AG10803 (cell line): ENCODE data around the gene SUGCT.

Experiments used
- DNase-seq: peaks from one replicate; pipeline ENCODE4 v3.0.0; 2010; ENCODE audit warnings: low read depth
- H3K4me3 ChIP-seq: 2 replicates; pipeline ENCODE4 v1.5.1; 2011; ENCODE audit warnings: mild to moderate bottlenecking, low read length, control low read depth
- TF ChIP-seq, protein P1 (sequence below): conservative IDR thresholded peaks from 2 replicates; pipeline ENCODE4 v1.5.1; 2011; ENCODE audit warnings: mild to moderate bottlenecking, low read length, control low read depth, inconsistent platforms

SUGCT gene

DNA sequence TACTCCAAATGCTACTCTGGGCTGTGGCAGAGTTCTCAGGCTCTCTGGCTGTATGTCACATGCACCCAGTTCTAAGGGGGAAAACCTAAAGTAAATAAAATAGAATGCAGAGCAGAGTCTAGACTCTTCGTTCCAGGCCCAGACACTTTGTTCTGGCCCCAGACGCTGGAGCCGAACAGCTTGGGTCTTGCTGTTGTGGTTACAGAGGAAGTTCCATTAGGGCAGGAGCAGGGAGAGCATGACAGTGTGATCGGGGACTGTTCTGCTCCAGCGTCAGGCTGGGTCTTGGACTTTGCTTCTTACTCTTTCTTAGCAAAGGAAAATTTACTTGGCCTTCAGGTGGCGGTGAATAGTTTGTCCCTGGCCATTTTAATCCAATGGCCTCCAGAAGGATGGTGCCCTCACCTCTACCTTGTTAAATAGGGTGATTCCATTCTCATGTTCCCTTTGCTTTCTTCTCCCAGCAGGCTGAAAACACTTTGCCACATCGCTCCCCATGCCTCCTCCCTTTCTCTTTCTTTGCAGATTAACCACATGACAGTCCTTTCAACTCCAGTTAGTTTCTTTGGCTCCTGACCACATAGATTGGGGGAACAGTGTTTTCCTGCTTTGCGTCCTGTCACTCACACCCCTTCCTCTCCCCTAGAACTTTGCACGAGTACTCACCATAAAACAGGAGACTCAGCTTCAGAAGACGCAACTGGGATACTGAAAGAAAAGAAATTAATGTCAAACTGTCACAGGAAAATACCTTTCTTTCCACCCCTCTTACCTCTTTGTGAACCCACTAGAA, 730.8 kb downstream of the SUGCT start:
- TF ChIP-seq, protein P1, sequence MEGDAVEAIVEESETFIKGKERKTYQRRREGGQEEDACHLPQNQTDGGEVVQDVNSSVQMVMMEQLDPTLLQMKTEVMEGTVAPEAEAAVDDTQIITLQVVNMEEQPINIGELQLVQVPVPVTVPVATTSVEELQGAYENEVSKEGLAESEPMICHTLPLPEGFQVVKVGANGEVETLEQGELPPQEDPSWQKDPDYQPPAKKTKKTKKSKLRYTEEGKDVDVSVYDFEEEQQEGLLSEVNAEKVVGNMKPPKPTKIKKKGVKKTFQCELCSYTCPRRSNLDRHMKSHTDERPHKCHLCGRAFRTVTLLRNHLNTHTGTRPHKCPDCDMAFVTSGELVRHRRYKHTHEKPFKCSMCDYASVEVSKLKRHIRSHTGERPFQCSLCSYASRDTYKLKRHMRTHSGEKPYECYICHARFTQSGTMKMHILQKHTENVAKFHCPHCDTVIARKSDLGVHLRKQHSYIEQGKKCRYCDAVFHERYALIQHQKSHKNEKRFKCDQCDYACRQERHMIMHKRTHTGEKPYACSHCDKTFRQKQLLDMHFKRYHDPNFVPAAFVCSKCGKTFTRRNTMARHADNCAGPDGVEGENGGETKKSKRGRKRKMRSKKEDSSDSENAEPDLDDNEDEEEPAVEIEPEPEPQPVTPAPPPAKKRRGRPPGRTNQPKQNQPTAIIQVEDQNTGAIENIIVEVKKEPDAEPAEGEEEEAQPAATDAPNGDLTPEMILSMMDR = no peak
- DNase-seq = no peak
- no peak overlapping the region for H3K4me3 ChIP-seq

DNA sequence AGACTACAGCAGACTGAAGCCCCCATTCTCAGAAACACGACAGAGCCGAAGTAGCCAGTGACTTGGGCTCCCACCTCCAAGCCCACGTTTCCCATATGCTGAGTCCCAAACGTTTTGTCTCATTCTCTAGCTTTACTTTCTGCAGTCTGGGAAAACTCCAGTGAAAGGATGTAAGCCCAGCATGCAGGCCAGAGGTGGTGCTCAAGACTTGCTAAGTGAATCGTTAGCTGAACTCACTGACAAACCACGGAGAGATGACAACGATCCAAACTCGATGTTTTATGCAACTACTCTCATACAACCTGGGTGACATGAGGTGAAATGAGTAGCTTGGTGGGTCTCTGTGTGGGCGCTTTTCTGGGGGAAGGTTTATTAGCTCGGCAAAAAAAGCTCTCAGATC, 731.8 kb downstream of the SUGCT start:
- H3K4me3 ChIP-seq = no peak overlapping the region
- DNase-seq = peak; percentile 44
- TF ChIP-seq, protein P1 = peak; percentile 39

DNA sequence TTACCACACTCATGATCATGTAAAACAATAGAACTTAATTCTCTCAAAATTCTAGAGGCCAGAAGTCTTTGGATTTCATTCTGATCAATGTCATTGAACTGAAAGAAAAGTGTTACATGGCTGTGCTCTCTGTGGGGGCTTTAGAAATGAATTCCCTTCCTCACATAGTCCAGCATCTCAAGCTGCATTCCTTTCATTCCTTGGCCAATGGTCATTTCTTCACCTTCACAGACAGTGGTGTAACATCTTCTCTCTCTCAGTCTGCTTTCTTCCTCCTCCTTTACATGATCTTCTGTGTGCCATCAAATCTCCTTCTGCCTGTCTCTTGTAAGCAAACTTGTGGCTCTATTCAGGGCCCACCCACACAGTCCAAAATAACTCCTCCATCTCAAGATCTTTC, 735.3 kb downstream of the SUGCT start:
- H3K4me3 ChIP-seq = no peak overlapping the region
- DNase-seq = peak; percentile 27
- TF ChIP-seq, protein P1 = no peak

DNA sequence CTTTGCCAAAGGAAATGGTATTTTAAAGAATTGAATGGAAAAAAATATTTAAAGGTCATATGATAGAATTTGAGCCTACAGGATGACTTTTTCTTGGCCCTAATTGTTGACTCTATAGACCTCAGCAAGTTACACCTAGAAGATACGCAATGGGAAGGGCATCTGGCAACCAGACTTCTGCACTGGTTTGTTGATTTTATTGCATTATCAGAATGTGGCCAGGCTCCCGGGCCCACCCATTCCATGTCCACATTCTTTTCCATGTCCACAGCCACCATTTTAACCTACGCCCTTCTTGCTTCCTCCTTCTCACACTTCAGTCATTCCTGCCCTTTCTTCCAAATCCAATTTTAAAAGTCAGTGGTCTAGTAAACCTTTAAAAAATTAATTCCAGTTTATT, 738.4 kb downstream of the SUGCT start:
- DNase-seq = peak; percentile 18
- TF ChIP-seq, protein P1 = no peak

DNA sequence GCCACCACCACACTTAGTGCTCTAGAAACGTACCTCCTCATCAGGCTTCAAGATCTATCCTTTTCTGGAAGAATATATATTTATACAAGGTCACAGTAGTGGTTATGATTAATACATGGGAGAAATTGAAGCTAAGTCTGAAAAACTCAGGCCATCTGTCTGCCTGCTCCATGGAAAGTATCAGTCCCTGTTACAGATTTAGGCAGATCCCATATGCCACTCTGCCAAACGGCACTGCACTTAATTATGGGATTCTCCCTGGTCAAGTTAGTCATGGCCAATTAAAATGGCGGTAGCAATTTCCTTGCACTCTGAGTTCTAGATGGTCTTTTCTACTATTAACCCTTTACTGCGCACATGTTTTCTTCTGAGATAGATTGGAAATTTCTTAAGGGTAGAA, 740.0 kb downstream of the SUGCT start:
- TF ChIP-seq, protein P1 = no peak
- H3K4me3 ChIP-seq = no peak overlapping the region
- no peak for DNase-seq

More for the DNA sequence above, 738.4 kb downstream of the SUGCT start:
- no peak overlapping the region for H3K4me3 ChIP-seq

DNA sequence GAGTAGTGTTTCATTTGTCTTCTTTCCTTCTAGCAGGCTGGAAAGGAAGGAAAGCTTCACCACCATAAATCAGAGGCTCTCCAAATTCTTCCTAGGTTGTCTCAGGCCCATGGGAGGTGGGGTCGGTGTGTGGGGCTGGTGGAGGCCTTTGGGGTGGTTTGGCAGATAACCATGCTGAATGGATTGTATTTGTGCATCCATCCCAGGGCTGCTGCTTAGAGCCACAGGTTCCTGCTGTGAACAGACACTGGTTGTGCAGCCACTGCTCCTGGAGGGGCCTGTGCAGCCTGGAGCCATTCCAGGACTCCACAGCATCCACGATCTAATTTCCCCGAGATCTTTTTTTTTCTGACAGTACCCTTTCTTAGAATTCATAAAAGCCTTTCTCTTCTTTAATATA, 741.8 kb downstream of the SUGCT start:
- no peak for DNase-seq
- H3K4me3 ChIP-seq = no peak overlapping the region
- TF ChIP-seq, protein P1 = no peak

DNA sequence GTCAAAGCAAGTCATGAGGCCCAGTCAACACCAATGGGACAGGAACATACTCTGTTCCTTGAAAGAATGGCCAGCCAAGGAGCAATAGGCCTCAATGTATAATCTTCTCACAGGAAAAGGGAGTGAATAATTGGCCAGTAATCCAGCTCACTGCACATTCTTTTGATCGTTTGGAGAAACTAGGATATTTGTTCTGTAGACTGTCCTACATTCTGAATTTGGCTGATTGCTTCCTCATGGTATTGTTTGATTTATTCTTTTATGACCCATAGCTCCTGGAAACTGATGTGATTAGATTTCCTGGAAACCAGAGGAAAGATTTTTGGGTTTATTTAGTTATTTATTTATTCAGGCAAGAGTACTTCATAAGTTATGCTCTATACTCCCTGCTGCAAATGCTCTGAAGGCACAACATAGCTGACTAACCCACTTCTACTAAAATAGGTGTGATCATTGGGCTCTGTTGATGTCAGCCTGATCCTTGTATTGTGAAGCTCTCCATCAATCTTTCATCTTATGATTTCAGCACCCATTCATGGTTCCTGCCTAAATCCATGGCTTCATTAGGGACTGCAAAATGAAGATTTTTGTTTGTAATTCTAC, 745.2 kb downstream of the SUGCT start:
- TF ChIP-seq, protein P1 = no peak
- peak; percentile 19 for DNase-seq
- no peak overlapping the region for H3K4me3 ChIP-seq
